GM23338 (cell line): ENCODE measurements around the gene POLR2F. TPM values are rescaled to one million over a fixed set of nuclear protein-coding genes. Genes with fewer than 3 reads are reported as not detected.

ENCODE experiments used
- ATAC-seq: fragments of 200-7000 bp; cut with Tn5 transposase; 3 replicates; pipeline ENCODE4 v1.9.1; 2020
- DNase-seq: peaks from one replicate; pipeline ENCODE4 v3.0.0-alpha.2; 2015; ENCODE audit warnings: low spot score
- H2AFZ ChIP-seq: fragments of 200-600 bp; sonication (generic); 2 replicates; pipeline ENCODE4 v1.8.0; 2016; ENCODE audit warnings: antibody characterized with exemption, mild to moderate bottlenecking, moderate library complexity
- H3F3A ChIP-seq: fragments of 200-600 bp; sonication (generic); replicated peaks from 2 replicates; pipeline ENCODE4 v1.8.0; 2017; ENCODE audit warnings: antibody characterized with exemption, mixed run types, low read depth
- H3K27ac ChIP-seq: fragments of 200-600 bp; sonication (generic); 2 replicates; pipeline ENCODE4 v1.6.1; 2016; ENCODE audit warnings: low read depth
- H3K27me3 ChIP-seq: fragments of 200-600 bp; sonication (generic); 2 replicates; pipeline ENCODE4 v1.8.0; 2016; ENCODE audit warnings: mild to moderate bottlenecking, mixed run types, moderate library complexity; ENCODE audit not compliant: insufficient read depth
- H3K36me3 ChIP-seq: fragments of 200-600 bp; sonication (generic); 2 replicates; pipeline ENCODE4 v1.8.0; 2016; ENCODE audit warnings: mild to moderate bottlenecking; ENCODE audit not compliant: insufficient read depth
- H3K4me1 ChIP-seq: fragments of 200-600 bp; sonication (generic); 2 replicates; pipeline ENCODE4 v1.8.0; 2016; ENCODE audit warnings: mild to moderate bottlenecking, moderate library complexity; ENCODE audit not compliant: insufficient read depth
- H3K4me2 ChIP-seq: fragments of 200-600 bp; sonication (generic); 2 replicates; pipeline ENCODE4 v1.7.1; 2017; ENCODE audit warnings: mixed run types
- H3K4me3 ChIP-seq: fragments of 200-600 bp; sonication (generic); 2 replicates; pipeline ENCODE4 v1.6.1; 2016; ENCODE audit warnings: mixed run types
- H3K79me2 ChIP-seq: fragments of 200-600 bp; sonication (generic); replicated peaks from 2 replicates; pipeline ENCODE4 v1.8.0; 2017; ENCODE audit warnings: mild to moderate bottlenecking; ENCODE audit not compliant: insufficient read depth
- H3K9me2 ChIP-seq: fragments of 200-600 bp; sonication (generic); 2 replicates; pipeline ENCODE4 v1.8.0; 2017; ENCODE audit not compliant: insufficient read depth
- H4K20me1 ChIP-seq: fragments of 200-600 bp; sonication (generic); replicated peaks from 2 replicates; pipeline ENCODE4 v1.8.0; 2017; ENCODE audit warnings: mild to moderate bottlenecking; ENCODE audit not compliant: insufficient read depth
- H3K27ac Mint-ChIP-seq: 2 replicates; pipeline ENCODE4 v1.8.0; 2020; ENCODE audit warnings: inconsistent platforms, mild to moderate bottlenecking, moderate library complexity, mixed read lengths
- H3K27me3 Mint-ChIP-seq: 3 replicates; pipeline ENCODE4 v1.8.0; 2022; ENCODE audit warnings: low read depth, mild to moderate bottlenecking, moderate library complexity, mixed read lengths, inconsistent platforms; ENCODE audit not compliant: insufficient read depth, poor library complexity
- H3K36me3 Mint-ChIP-seq: 3 replicates; pipeline ENCODE4 v1.8.0; 2021; ENCODE audit warnings: low read depth, mild to moderate bottlenecking, inconsistent platforms, moderate library complexity, mixed read lengths
- H3K4me1 Mint-ChIP-seq: 3 replicates; pipeline ENCODE4 v1.8.0; 2020; ENCODE audit warnings: mild to moderate bottlenecking, inconsistent platforms, mixed read lengths
- H3K4me3 Mint-ChIP-seq: 3 replicates; pipeline ENCODE4 v1.8.0; 2021; ENCODE audit warnings: moderate library complexity, mild to moderate bottlenecking, inconsistent platforms, mixed read lengths
- H3K9me3 Mint-ChIP-seq: 3 replicates; pipeline ENCODE4 v1.8.0; 2020; ENCODE audit warnings: moderate library complexity, mild to moderate bottlenecking, inconsistent platforms, mixed read lengths
- CREB1 ChIP-seq: fragments of 250-450 bp; sonication (Bioruptor Pico); IDR thresholded peaks from 2 replicates; pipeline ENCODE4 v1.5.0; 2020; ENCODE audit warnings: low read depth, mild to moderate bottlenecking, moderate library complexity
- CTCF ChIP-seq, 2 experiments: fragments of 200-600 bp in 1 of 2; sonication (generic) in 1 of 2; conservative IDR thresholded peaks; 2 replicates each; pipeline versions ENCODE4 v1.5.1 to v1.6.1; 2016 to 2017; ENCODE audit warnings: antibody characterized with exemption in 2 of 2, low read depth in 2 of 2, mild to moderate bottlenecking in 2 of 2, moderate library complexity in 1 of 2
- ETS1 ChIP-seq: IDR thresholded peaks from 2 replicates; pipeline ENCODE4 v1.6.1; 2016; ENCODE audit warnings: antibody characterized with exemption
- EZH2phosphoT487 ChIP-seq: fragments of 200-600 bp; sonication (generic); IDR thresholded peaks from one replicate; pipeline ENCODE4 v1.8.1; 2018; ENCODE audit warnings: antibody characterized with exemption; ENCODE audit not compliant: unreplicated experiment
- JUNB ChIP-seq: IDR thresholded peaks from one replicate; pipeline ENCODE4 v1.6.1; 2016; ENCODE audit warnings: antibody characterized with exemption; ENCODE audit not compliant: unreplicated experiment
- NANOG ChIP-seq: IDR thresholded peaks from 2 replicates; pipeline ENCODE4 v1.6.1; 2016; ENCODE audit warnings: antibody characterized with exemption, borderline replicate concordance
- POLR2AphosphoS5 ChIP-seq: IDR thresholded peaks from 2 replicates; pipeline ENCODE4 v1.6.1; 2016; ENCODE audit warnings: antibody characterized with exemption, low read depth
- REST ChIP-seq: IDR thresholded peaks from one replicate; pipeline ENCODE4 v1.6.1; 2018; ENCODE audit warnings: antibody characterized with exemption; ENCODE audit not compliant: unreplicated experiment
- STAT1 ChIP-seq: IDR thresholded peaks from one replicate; pipeline ENCODE4 v1.6.1; 2016; ENCODE audit warnings: antibody characterized with exemption; ENCODE audit not compliant: unreplicated experiment
- ZNF114 ChIP-seq: fragments of 250-450 bp; sonication (Bioruptor Pico); IDR thresholded peaks from 2 replicates; pipeline ENCODE4 v1.5.0; 2020; ENCODE audit warnings: mild to moderate bottlenecking, moderate library complexity
- ZNF331 ChIP-seq: fragments of 250-450 bp; sonication (Bioruptor Pico); IDR thresholded peaks from 2 replicates; pipeline ENCODE4 v1.5.0; 2020; ENCODE audit warnings: low read depth, mild to moderate bottlenecking, moderate library complexity
- polyA plus RNA-seq: library from polyadenylated mRNA; unstranded; fragments of >200 nt; fragmentation: Nextera tagmentation; extraction: Ambion mirVana; gene quantifications from 2 replicates; pipeline ENCODE4 v1.2.1, GENCODE V29; 2016
- total RNA-seq: library from RNA; depleted of rRNA; stranded (reverse); fragments of >200 nt; shearing (Covaris generic); gene quantifications from 2 replicates; pipeline ENCODE4 v1.2.3, GENCODE V29; 2014

Gene POLR2F
- total and polyA plus RNA-seq, 2 experiments from 2014 or later: 144 to 429 TPM

DNA sequence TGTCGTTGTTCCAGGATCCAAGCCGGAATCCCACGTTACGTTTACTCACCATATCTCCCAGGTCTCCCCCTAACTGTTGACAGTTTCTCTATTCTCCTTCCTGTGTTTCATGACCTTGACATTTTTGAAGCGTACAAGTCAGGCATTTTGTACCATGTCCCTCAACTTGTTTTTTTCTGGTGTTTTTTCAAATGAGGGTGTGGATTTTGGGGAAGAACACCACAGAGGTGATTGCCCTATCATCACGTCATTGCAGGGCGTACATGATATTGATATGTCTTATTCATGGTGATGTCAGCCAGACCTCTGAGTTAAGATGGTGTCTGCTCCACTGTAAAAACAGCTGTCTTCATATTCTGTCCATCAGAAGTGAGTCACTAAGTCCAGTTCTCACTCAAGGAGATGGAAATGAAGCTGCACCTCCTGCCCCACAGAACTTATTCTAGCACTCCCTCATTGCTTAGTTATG is 59.1 kb downstream of the POLR2F start:
- no peaks in the 10 kb centered on the region for H3K4me1 ChIP-seq
- H4K20me1 ChIP-seq: no peaks in the 10 kb centered on the region
- H3K9me2 ChIP-seq: 0 out of 2 replicates have a peak, but pooled peaks cover 4% of the 10 kb centered on the region
- no peak for DNase-seq
- Mint-ChIP-seq H3K4me3 (no peak overlapping the region), H3K27ac (no peak overlapping the region), H3K27me3 (peaks cover 14% of the 10 kb centered on the region), H3K36me3 (no peaks in the 10 kb centered on the region), H3K9me3 (no peaks in the 10 kb centered on the region; the same call in 2 of the 3 replicates), H3K4me1 (no peaks in the 10 kb centered on the region)
- ATAC-seq: no peak
- H3K79me2 ChIP-seq: no peaks in the 10 kb centered on the region
- TF ChIP-seq CREB1 (CRISPR knock-in tag): no peak
- no peak for TF ChIP-seq EZH2phosphoT487
- no peak for TF ChIP-seq CTCF (conservative IDR thresholded peaks at IDR 0.05; ENCODE audit: low read depth in 2 of 2)
- TF ChIP-seq JUNB: no peak
- no peak overlapping the region for H3K4me2 ChIP-seq
- H3K4me3 ChIP-seq: no peak overlapping the region
- H3K27me3 ChIP-seq: no peaks in the 10 kb centered on the region
- H3K27ac ChIP-seq: no peak overlapping the region
- no peak overlapping the region for H2AFZ ChIP-seq
- H3F3A ChIP-seq: no peaks in the 10 kb centered on the region
- H3K36me3 ChIP-seq: no peaks in the 10 kb centered on the region

GRCh38 chr22:38014083-38014482 is 60.6 kb downstream of the POLR2F start:
- ATAC-seq: no peak
- no peak overlapping the region for H3K4me2 ChIP-seq
- TF ChIP-seq REST (no peak), POLR2AphosphoS5 (no peak), NANOG (no peak), ZNF331 (no peak), STAT1 (no peak), JUNB (no peak), ZNF114 (no peak), ETS1 (no peak), CTCF (conservative IDR thresholded peaks at IDR 0.05; ENCODE audit: low read depth in 2 of 2) (no peak)

More at GRCh38 chr22:38014083-38014482, 60.6 kb downstream of the POLR2F start:
- H3K36me3 ChIP-seq: no peaks in the 10 kb centered on the region
- H3K79me2 ChIP-seq: no peaks in the 10 kb centered on the region
- H3K27ac ChIP-seq: no peak overlapping the region
- Mint-ChIP-seq H3K4me1 (peaks cover 4% of the 10 kb centered on the region; the same call in 1 of the 3 replicates), H3K36me3 (no peaks in the 10 kb centered on the region), H3K27ac (no peak overlapping the region), H3K27me3 (peaks cover 17% of the 10 kb centered on the region), H3K4me3 (no peak overlapping the region), H3K9me3 (no peaks in the 10 kb centered on the region; the same call in 2 of the 3 replicates)
- no peaks in the 10 kb centered on the region for H3K27me3 ChIP-seq
- no peaks in the 10 kb centered on the region for H3K4me1 ChIP-seq
- no peak for DNase-seq
- no peaks in the 10 kb centered on the region for H3F3A ChIP-seq
- 0 out of 2 replicates have a peak, but pooled peaks cover 4% of the 10 kb centered on the region for H3K9me2 ChIP-seq
- no peak overlapping the region for H2AFZ ChIP-seq
- H4K20me1 ChIP-seq: no peaks in the 10 kb centered on the region
- no peak overlapping the region for H3K4me3 ChIP-seq
